ENCODE measurements around the gene UBE2L6.
"Not testable (repeated sequence)": the region's sequence is repeated elsewhere in the genome, so short reads cannot be mapped to it uniquely, and the experiment has no call there.

Gene UBE2L6

GRCh38 chr11:57566005-57566904 is 1.2 kb downstream of the UBE2L6 start:
- DNase-seq: peak; percentile 14

GRCh38 chr11:57562596-57562995 is 4.9 kb downstream of the UBE2L6 start:
- no peak for DNase-seq

- no peak for DNase-seq
Measured at GRCh38 chr11:57560146-57560545, 7.3 kb downstream of the UBE2L6 start.

GRCh38 chr11:57556041-57556440 is 11.4 kb downstream of the UBE2L6 start:
- no peak for DNase-seq

GRCh38 chr11:57555393-57555792 is 12.1 kb downstream of the UBE2L6 start:
- no peak for DNase-seq

GRCh38 chr11:57552479-57552878 is 15.0 kb downstream of the UBE2L6 start:
- no peak for DNase-seq

- DNase-seq: no peak
Measured at GRCh38 chr11:57551941-57552340, 15.5 kb downstream of the UBE2L6 start.

GRCh38 chr11:57549983-57550382 is 17.5 kb downstream of the UBE2L6 start:
- no peak for DNase-seq

GRCh38 chr11:57547854-57548377 is 19.6 kb downstream of the UBE2L6 start:
- DNase-seq: no peak

GRCh38 chr11:57546869-57547475 is 20.5 kb downstream of the UBE2L6 start:
- DNase-seq: peak; percentile 34

- DNase-seq: no peak
Measured at GRCh38 chr11:57546451-57546850, 21.0 kb downstream of the UBE2L6 start.

- no peak for DNase-seq
Measured at GRCh38 chr11:57545883-57546282, 21.6 kb downstream of the UBE2L6 start.

- no peak for DNase-seq
Measured at GRCh38 chr11:57544566-57544965, 22.9 kb downstream of the UBE2L6 start.

- DNase-seq: no peak
Measured at GRCh38 chr11:57543593-57543992, 23.9 kb downstream of the UBE2L6 start.

- no peak for DNase-seq
Measured at GRCh38 chr11:57542582-57542981, 24.9 kb downstream of the UBE2L6 start.

GRCh38 chr11:57541169-57541568 is 26.3 kb downstream of the UBE2L6 start:
- no peak for DNase-seq

- no peak for DNase-seq
Measured at GRCh38 chr11:57539342-57539741, 28.1 kb downstream of the UBE2L6 start.

GRCh38 chr11:57536947-57537619 is 30.4 kb downstream of the UBE2L6 start, which contains the start of gene SMTNL1:
SMTNL1 (plus strand) TSS chr11:57537595; CDS start chr11:57542643, 5,048 bp downstream.
- no peak for DNase-seq

- DNase-seq: not testable (repeated sequence)
Measured at GRCh38 chr11:57534449-57534848, 33.0 kb downstream of the UBE2L6 start.

GRCh38 chr11:57530596-57531507 is 36.6 kb downstream of the UBE2L6 start, which contains the start of gene TIMM10:
TIMM10 (minus strand) TSS chr11:57530754; CDS start chr11:57530189, 565 bp downstream.
- DNase-seq: peak; percentile 97

GRCh38 chr11:57530215-57530595 is 37.3 kb downstream of the UBE2L6 start:
- DNase-seq: no peak

- DNase-seq: no peak
Measured at GRCh38 chr11:57529012-57529411, 38.5 kb downstream of the UBE2L6 start.
